GM12801 (cell line): ENCODE measurements around the gene FTO.

Experiments
- CTCF ChIP-seq: IDR thresholded peaks from one replicate; pipeline ENCODE4 v1.5.1; 2011; ENCODE audit warnings: control low read depth; ENCODE audit not compliant: insufficient read length; ENCODE audit errors: extremely low read depth

The FTO gene

GRCh38 chr16:53741546-53741945 lies 37.6 kb downstream of the FTO start:
- TF ChIP-seq CTCF = no peak

GRCh38 chr16:53743149-53743566 lies 39.2 kb downstream of the FTO start:
- TF ChIP-seq CTCF = no peak

GRCh38 chr16:53744449-53744848 lies 40.5 kb downstream of the FTO start:
- no peak for TF ChIP-seq CTCF

- TF ChIP-seq CTCF = no peak
These were observed 41.1 kb downstream of the FTO start for GRCh38 chr16:53745086-53745485.

GRCh38 chr16:53745753-53746266 lies 41.9 kb downstream of the FTO start:
- TF ChIP-seq CTCF = no peak

GRCh38 chr16:53752560-53752959 lies 48.6 kb downstream of the FTO start:
- TF ChIP-seq CTCF = no peak

GRCh38 chr16:53753431-53753830 lies 49.5 kb downstream of the FTO start:
- TF ChIP-seq CTCF = no peak
